K562 (cell line): ENCODE results near the gene PCARE.

Source experiments
- ATF3 ChIP-seq, 2 experiments: fragments of 450-650 bp in 1 of 2; sonication (generic) in 1 of 2; formaldehyde crosslinking in 1 of 2; IDR thresholded peaks in 1 of 2; conservative IDR thresholded peaks in 1 of 2; 2 replicates each; pipeline versions ENCODE4 v1.6.1 to v1.8.1; 2016 to 2023; ENCODE audit warnings: mild to moderate bottlenecking in 2 of 2, moderate library complexity in 2 of 2, inconsistent platforms in 1 of 2, missing genetic modification reagents in 1 of 2
- CC2D1A ChIP-seq: fragments of 450-650 bp; IDR thresholded peaks from 2 replicates; pipeline ENCODE4 v1.6.1; 2017; ENCODE audit warnings: mild to moderate bottlenecking
- CHCHD3 ChIP-seq: fragments of 250-450 bp; sonication (Bioruptor Pico); IDR thresholded peaks from 2 replicates; pipeline ENCODE4 v2.1.2; 2022; ENCODE audit warnings: mild to moderate bottlenecking
- CHD2 ChIP-seq: IDR thresholded peaks from 2 replicates; pipeline ENCODE4 v1.6.1; 2011; ENCODE audit warnings: low read depth, low read length
- HDAC2 ChIP-seq: fragments of 450-650 bp; IDR thresholded peaks from 2 replicates; pipeline ENCODE4 v1.6.1; 2016; ENCODE audit warnings: mild to moderate bottlenecking
- HDGF ChIP-seq: fragments of 450-650 bp; IDR thresholded peaks from 2 replicates; pipeline ENCODE4 v1.6.1; 2016
- HLTF ChIP-seq: fragments of 450-650 bp; IDR thresholded peaks from 2 replicates; pipeline ENCODE4 v1.6.1; 2016
- KAT2B ChIP-seq: IDR thresholded peaks from one replicate; pipeline ENCODE4 v1.6.1; 2012; ENCODE audit warnings: low read depth, mild to moderate bottlenecking, control low read depth, inconsistent platforms, low read length, moderate library complexity
- MAFF ChIP-seq: IDR thresholded peaks from 2 replicates; pipeline ENCODE4 v1.6.1; 2012; ENCODE audit warnings: low read length, improper control_type of control experiment
- MAX ChIP-seq: sonication (generic); formaldehyde crosslinking; IDR thresholded peaks from 2 replicates; pipeline ENCODE4 v1.9.0; 2022; ENCODE audit warnings: mild to moderate bottlenecking, missing genetic modification reagents
- POLR2AphosphoS2 ChIP-seq: IDR thresholded peaks from 2 replicates; pipeline ENCODE4 v1.6.1; 2012; ENCODE audit warnings: low read length, improper control_type of control experiment
- TF ChIP-seq, protein P1 (sequence below), 3 experiments: IDR thresholded peaks in 2 of 3; conservative IDR thresholded peaks in 1 of 3; 2 replicates each; pipeline ENCODE4 v1.5.1; 2011 to 2012; ENCODE audit warnings: low read length in 3 of 3, mild to moderate bottlenecking in 3 of 3, control low read depth in 2 of 3, improper control_type of control experiment in 1 of 3, inconsistent platforms in 1 of 3, low read depth in 1 of 3, mixed read lengths in 1 of 3, moderate library complexity in 1 of 3; ENCODE audit not compliant: insufficient read depth in 2 of 3

GRCh38 chr2:29082804-29083495, 8.6 kb upstream of the PCARE start:
- no peak for TF ChIP-seq MAX
- TF ChIP-seq MAFF = no peak
- no peak for TF ChIP-seq POLR2AphosphoS2
- no peak for TF ChIP-seq CC2D1A
- no peak for TF ChIP-seq KAT2B
- no peak for TF ChIP-seq HDAC2
- TF ChIP-seq, protein P1, sequence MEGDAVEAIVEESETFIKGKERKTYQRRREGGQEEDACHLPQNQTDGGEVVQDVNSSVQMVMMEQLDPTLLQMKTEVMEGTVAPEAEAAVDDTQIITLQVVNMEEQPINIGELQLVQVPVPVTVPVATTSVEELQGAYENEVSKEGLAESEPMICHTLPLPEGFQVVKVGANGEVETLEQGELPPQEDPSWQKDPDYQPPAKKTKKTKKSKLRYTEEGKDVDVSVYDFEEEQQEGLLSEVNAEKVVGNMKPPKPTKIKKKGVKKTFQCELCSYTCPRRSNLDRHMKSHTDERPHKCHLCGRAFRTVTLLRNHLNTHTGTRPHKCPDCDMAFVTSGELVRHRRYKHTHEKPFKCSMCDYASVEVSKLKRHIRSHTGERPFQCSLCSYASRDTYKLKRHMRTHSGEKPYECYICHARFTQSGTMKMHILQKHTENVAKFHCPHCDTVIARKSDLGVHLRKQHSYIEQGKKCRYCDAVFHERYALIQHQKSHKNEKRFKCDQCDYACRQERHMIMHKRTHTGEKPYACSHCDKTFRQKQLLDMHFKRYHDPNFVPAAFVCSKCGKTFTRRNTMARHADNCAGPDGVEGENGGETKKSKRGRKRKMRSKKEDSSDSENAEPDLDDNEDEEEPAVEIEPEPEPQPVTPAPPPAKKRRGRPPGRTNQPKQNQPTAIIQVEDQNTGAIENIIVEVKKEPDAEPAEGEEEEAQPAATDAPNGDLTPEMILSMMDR (IDR thresholded peaks at IDR 0.05 in 2 of 3, conservative IDR thresholded peaks at IDR 0.05 in 1 of 3; ENCODE audit: insufficient read depth in 2 of 3, low read depth in 1 of 3, low read length in 3 of 3) = no peak
- TF ChIP-seq HLTF = no peak
- TF ChIP-seq ATF3 (IDR thresholded peaks at IDR 0.05) = no peak
- no peak for TF ChIP-seq ATF3 (CRISPR knock-in tag; conservative IDR thresholded peaks at IDR 0.05)
- no peak for TF ChIP-seq HDGF
- TF ChIP-seq CHD2 = no peak
- no peak for TF ChIP-seq CHCHD3 (CRISPR knock-in tag)
